ENCODE measurements around the gene HOXC13. TPM values are rescaled to one million over a fixed set of nuclear protein-coding genes. Genes with fewer than 3 reads are reported as not detected.

HOXC13 gene
- total RNA-seq, 1 donor from 2014 or later = not detected

DNA sequence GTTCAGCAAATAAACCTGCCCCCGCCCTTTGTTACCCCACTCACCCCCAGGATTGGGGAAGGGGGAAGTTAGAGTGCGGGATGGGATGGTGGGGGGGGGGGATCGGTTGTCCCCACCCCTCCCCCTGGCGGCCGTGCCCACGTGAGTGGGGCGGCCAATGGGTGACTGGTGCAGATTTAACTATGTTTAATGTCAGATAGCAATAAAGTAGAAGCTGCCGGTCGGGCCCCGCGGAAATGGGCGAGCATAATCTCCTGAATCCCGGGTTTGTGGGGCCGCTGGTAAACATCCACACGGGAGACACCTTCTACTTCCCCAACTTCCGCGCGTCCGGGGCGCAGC lies 16.0 kb downstream of the HOXC13 start, which contains the start of gene HOXC12:
Gene HOXC12, plus strand, starts transcription at position 210 of the 342 bp plus-strand sequence. Its CDS starts 27 bp downstream, at position 237.
- DNase-seq (ENCODE audit: low read depth) (no peak), FAIRE-seq (no peak)
- Histone ChIP-seq H3K79me2 (ENCODE audit: insufficient read depth, low read length) (no peaks in the 10 kb centered on the region), H3K4me1 (ENCODE audit: insufficient read depth, low read length) (no peaks in the 10 kb centered on the region), H3K4me2 (ENCODE audit: low read length) (no peak within 1 kb of the TSS), H3K9me3 (ENCODE audit: insufficient read depth, low read depth, low read length) (peaks cover 2% of the 10 kb centered on the region), H3K36me3 (ENCODE audit: insufficient read depth, low read length) (no peaks in the 10 kb centered on the region), H3K27me3 (ENCODE audit: insufficient read depth, low read length) (peaks cover 92% of the 10 kb centered on the region), H3K4me3 (ENCODE audit: insufficient read depth, low read depth, low read length) (no peak within 1 kb of the TSS), H2AFZ (ENCODE audit: low read depth, low read length) (no peak within 1 kb of the TSS), H4K20me1 (ENCODE audit: insufficient read depth, low read length) (peaks cover 4% of the 10 kb centered on the region), H3K27ac (ENCODE audit: low read depth, low read length) (no peak within 1 kb of the TSS), H3K9ac (ENCODE audit: low read length) (no peak within 1 kb of the TSS)
- peaks cover 87% of the 10 kb centered on the region for H3K27me3 Mint-ChIP-seq (ENCODE audit: low read depth, unreplicated experiment)
- H3K27ac Mint-ChIP-seq (ENCODE audit: unreplicated experiment) = no peak within 1 kb of the TSS
- H3K36me3 Mint-ChIP-seq (ENCODE audit: low read depth, unreplicated experiment) = peaks cover 4% of the 10 kb centered on the region
- H3K4me1 Mint-ChIP-seq (ENCODE audit: low read depth, unreplicated experiment) = no peaks in the 10 kb centered on the region
- peaks cover 25% of the 10 kb centered on the region for H3K9me3 Mint-ChIP-seq (ENCODE audit: unreplicated experiment)
- no peak within 1 kb of the TSS for H3K4me3 Mint-ChIP-seq (ENCODE audit: unreplicated experiment)
- TF ChIP-seq CTCF (IDR thresholded peaks at IDR 0.05; ENCODE audit: insufficient read depth, low read depth, low read length) = no peak
- TF ChIP-seq EZH2 (IDR thresholded peaks at IDR 0.05; ENCODE audit: insufficient read depth, low read length) = no peak

GRCh38 chr12:53955036-53955775 lies 16.6 kb downstream of the HOXC13 start:
- no peak overlapping the region for H3K4me2 ChIP-seq (ENCODE audit: low read length)
- Mint-ChIP-seq H3K27me3 (ENCODE audit: low read depth, unreplicated experiment) (peaks cover 89% of the 10 kb centered on the region), H3K4me1 (ENCODE audit: low read depth, unreplicated experiment) (no peaks in the 10 kb centered on the region), H3K4me3 (ENCODE audit: unreplicated experiment) (no peak overlapping the region), H3K27ac (ENCODE audit: unreplicated experiment) (no peak overlapping the region), H3K36me3 (ENCODE audit: low read depth, unreplicated experiment) (peaks cover 4% of the 10 kb centered on the region), H3K9me3 (ENCODE audit: unreplicated experiment) (peaks cover 29% of the 10 kb centered on the region)
- H3K4me1 ChIP-seq (ENCODE audit: insufficient read depth, low read length) = no peaks in the 10 kb centered on the region
- H3K27ac ChIP-seq (ENCODE audit: low read depth, low read length) = no peak overlapping the region
- TF ChIP-seq EZH2 (IDR thresholded peaks at IDR 0.05; ENCODE audit: insufficient read depth, low read length) (peak; percentile 90), CTCF (IDR thresholded peaks at IDR 0.05; ENCODE audit: insufficient read depth, low read depth, low read length) (no peak)
- DNase-seq (ENCODE audit: low read depth) (no peak), FAIRE-seq (no peak)
- H4K20me1 ChIP-seq (ENCODE audit: insufficient read depth, low read length) = peaks cover 4% of the 10 kb centered on the region
- H2AFZ ChIP-seq (ENCODE audit: low read depth, low read length) = no peak overlapping the region
- H3K9ac ChIP-seq (ENCODE audit: low read length) = no peak overlapping the region
- no peak overlapping the region for H3K4me3 ChIP-seq (ENCODE audit: insufficient read depth, low read depth, low read length)
- H3K36me3 ChIP-seq (ENCODE audit: insufficient read depth, low read length) = no peaks in the 10 kb centered on the region
- H3K9me3 ChIP-seq (ENCODE audit: insufficient read depth, low read depth, low read length) = peaks cover 7% of the 10 kb centered on the region
- H3K27me3 ChIP-seq (ENCODE audit: insufficient read depth, low read length) = peaks cover 94% of the 10 kb centered on the region
- H3K79me2 ChIP-seq (ENCODE audit: insufficient read depth, low read length) = no peaks in the 10 kb centered on the region

- Histone ChIP-seq H3K36me3 (ENCODE audit: insufficient read depth, low read length) (no peaks in the 10 kb centered on the region), H2AFZ (ENCODE audit: low read depth, low read length) (no peak overlapping the region), H3K4me1 (ENCODE audit: insufficient read depth, low read length) (no peaks in the 10 kb centered on the region), H4K20me1 (ENCODE audit: insufficient read depth, low read length) (peaks cover 4% of the 10 kb centered on the region), H3K79me2 (ENCODE audit: insufficient read depth, low read length) (no peaks in the 10 kb centered on the region), H3K9me3 (ENCODE audit: insufficient read depth, low read depth, low read length) (peaks cover 7% of the 10 kb centered on the region), H3K4me2 (ENCODE audit: low read length) (no peak overlapping the region), H3K4me3 (ENCODE audit: insufficient read depth, low read depth, low read length) (no peak overlapping the region), H3K9ac (ENCODE audit: low read length) (no peak overlapping the region), H3K27me3 (ENCODE audit: insufficient read depth, low read length) (peaks cover 93% of the 10 kb centered on the region), H3K27ac (ENCODE audit: low read depth, low read length) (no peak overlapping the region)
- H3K9me3 Mint-ChIP-seq (ENCODE audit: unreplicated experiment) = peaks cover 31% of the 10 kb centered on the region
- no peak for DNase-seq (ENCODE audit: low read depth)
- no peak overlapping the region for H3K4me3 Mint-ChIP-seq (ENCODE audit: unreplicated experiment)
- peaks cover 4% of the 10 kb centered on the region for H3K36me3 Mint-ChIP-seq (ENCODE audit: low read depth, unreplicated experiment)
- peaks cover 88% of the 10 kb centered on the region for H3K27me3 Mint-ChIP-seq (ENCODE audit: low read depth, unreplicated experiment)
- peak overlapping the region; percentile 69 for H3K27ac Mint-ChIP-seq (ENCODE audit: unreplicated experiment)
- no peak for TF ChIP-seq CTCF (IDR thresholded peaks at IDR 0.05; ENCODE audit: insufficient read depth, low read depth, low read length)
- peak; percentile 22 for TF ChIP-seq EZH2 (IDR thresholded peaks at IDR 0.05; ENCODE audit: insufficient read depth, low read length)
- FAIRE-seq = no peak
- no peaks in the 10 kb centered on the region for H3K4me1 Mint-ChIP-seq (ENCODE audit: low read depth, unreplicated experiment)
Measured at GRCh38 chr12:53955776-53956250, 17.2 kb downstream of the HOXC13 start.
